Hematopoietic multipotent progenitor cell (in vitro differentiated cells): ENCODE measurements around the gene ABCB11. TPM values are rescaled to one million over a fixed set of nuclear protein-coding genes. Genes with fewer than 3 reads are reported as not detected.
A peak's percentile ranks its signal among the peaks of the same experiment; 100 is the strongest.
"Not testable (repeated sequence)": the region's sequence is repeated elsewhere in the genome, so short reads cannot be mapped to it uniquely, and the experiment has no call there.

Source experiments
- DNase-seq, 3 donors: peaks; one replicate each; pipeline ENCODE4 v3.0.0-alpha.2; 2011 to 2015; ENCODE audit warnings: low read depth in 2 of 3, low spot score in 2 of 3
- total RNA-seq: library from RNA; depleted of rRNA; stranded (reverse); fragments of >200 nt; gene quantifications from one replicate; pipeline ENCODE4 v1.2.3, GENCODE V29; 2012

Gene ABCB11
- total RNA-seq, 1 donor = 0.27 TPM

DNA sequence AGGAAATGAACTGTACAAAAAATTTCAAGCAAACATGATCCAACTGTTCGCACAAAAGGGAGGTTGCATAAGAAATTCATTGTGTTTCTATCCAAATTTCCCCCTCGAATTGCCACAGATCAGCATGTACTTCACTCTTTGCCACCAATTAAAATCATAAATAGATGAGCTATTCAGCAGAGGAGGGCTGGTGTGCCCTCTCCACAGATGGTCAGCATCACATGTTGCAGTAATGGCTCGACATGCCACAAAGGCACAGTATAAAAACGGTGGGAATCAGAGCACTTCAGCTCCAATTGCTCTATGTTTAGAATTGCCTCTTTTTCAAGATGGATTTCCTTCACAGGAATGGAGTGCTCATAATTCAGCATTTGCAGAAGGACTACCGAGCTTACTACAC lies 130.1 kb downstream of the ABCB11 start, which contains the start of gene G6PC2:
TSS of gene G6PC2 (plus strand) at position 289 of the 400 bp plus-strand sequence. CDS start at position 330, 41 bp downstream.
- no peak for DNase-seq

DNA sequence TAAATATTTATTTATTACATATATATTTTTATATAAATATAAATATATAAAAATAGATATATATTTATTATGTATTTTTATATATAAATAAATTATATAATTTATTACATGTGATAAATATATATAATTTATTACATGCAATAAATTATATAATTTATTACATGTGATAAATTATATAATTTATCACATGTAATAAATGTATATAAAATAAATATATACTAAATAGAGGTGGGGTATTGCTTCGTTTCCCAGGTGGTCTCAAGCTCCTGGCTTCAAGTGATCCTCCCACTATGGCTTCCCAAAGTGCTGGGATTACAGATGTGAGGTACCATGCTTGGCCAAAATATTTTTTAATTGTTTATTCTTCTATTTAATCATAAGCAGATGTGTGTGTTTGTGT lies 133.7 kb downstream of the ABCB11 start:
- no peak for DNase-seq

DNA sequence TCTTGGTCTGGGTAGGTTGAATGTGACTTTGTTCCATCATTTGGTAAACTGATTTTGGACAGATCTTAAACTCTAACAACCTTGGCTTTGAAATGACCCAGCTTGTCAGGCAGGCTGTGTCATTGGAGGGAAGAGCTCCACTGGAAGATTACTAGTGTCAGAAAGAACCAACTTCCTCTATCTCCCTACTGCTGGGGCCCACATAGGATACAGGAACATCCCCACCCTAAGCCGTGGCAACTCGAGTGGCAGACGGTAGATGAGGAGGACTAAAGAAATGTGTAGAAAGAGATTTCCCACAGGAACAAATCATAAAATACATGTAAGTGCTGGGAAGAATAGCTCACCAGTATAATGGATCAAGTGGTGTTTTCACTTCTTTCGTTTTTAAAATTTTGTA lies 134.3 kb downstream of the ABCB11 start:
- DNase-seq = no peak

DNA sequence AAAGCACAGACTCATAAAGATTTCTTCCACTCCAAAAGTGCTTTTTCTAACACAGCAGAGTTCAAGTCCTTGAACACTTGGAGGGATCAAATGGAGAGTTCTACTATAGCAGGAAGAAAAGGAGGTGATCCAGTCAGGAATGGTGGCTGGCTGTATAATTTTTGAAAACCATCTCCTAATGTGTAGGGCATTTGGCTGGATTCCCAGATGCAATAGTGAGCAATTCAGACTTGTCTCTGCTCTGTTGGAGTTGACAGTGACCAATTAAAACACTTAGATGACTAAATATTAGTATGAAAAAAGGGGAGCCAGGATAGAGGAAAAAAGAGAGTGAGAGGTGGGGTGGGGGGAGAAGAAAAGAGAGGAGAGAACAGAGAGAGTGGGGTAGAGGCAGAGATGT lies 135.4 kb downstream of the ABCB11 start:
- DNase-seq = no peak

DNA sequence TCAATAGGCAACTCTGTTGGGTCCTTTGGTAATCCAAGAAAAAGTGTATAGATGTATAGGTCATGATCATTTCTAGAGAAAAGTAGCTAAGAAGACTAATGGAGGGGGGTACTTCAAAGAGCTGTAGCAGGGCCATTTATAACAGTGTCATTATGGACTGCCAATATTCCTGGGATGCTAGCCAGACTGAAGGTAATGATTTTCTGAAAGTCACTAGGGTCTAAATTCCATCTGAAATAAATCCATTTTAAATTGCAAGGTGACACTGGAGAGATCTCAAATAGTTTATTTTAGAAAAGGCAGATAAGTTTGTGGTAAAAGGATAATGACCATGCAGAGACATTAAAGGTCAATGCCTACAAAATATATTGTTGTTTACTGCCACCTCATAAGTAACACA lies 136.4 kb downstream of the ABCB11 start:
- no peak for DNase-seq

DNA sequence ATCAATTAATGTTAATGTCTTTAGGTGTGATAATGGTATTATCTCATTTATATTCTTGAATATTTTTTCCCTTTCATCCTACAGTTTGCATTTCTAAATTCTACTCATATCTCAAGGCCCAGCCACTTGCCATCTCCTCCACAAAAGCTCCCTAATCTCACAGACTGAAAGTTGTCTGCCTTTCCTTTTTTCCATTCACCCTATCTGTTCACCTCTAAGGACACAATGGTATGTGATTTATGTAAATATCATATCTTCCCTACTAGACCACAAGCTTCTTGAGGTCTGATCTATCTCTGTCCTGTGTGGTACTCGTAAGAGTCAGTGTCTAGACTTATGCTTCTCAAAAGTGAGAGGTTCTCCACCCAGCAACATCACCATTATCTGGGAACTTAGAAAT lies 137.0 kb downstream of the ABCB11 start:
- DNase-seq = no peak

DNA sequence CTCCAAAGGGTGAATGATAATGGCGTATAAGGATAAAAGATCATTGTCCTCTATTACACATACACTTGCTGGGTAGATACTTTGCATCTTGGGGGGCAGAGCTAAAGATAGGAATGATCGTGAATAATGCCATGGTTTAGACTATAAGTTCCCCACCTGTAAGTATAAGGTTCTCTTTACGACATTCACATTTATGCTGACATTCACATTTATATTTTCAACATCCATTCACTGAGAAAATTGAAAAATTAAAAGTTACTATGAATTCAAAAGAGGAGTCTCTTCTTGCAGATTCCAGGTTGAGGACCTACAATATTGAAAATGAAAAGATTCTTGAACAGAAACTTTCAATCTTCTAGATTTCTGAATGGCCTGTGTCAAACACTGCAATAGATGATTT lies 138.8 kb downstream of the ABCB11 start:
- DNase-seq = no peak

DNA sequence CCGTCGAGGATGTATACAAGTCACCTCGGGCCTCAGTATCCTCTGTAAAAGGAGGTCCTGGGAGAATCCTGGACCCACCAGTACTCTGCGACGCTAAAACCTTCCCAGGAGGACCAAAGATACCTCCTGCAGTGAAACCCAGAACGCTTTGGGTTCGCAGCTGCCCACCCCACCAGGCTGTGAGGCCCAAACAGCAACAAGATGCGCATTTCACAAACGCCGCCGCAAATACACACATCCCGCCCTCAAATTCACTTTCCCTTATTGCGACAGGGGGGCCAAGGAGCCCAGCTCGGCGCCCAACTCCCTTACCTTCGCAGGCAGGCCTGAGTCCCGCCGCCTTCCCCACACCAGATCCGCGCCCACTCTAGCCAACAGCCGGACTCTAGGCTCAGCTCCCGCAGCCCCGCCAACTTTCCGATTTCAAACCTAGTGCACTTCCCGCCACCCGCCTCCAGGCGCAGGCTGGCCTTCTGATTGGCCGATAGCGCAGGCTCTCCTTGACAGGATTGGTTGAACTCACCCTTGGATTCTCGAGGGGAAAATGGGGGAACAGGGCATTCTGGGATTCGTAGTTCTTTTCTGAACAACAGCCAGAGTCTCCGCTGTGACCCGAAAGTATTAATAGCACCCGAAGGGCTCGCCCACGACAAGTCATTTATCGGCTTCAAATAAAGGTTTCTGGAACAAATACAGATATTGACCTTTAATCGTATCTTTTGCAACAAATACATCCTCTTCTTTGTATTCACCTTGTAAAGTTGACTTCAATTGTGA lies 140.9 kb downstream of the ABCB11 start, which contains the start of gene SPC25:
TSS of gene SPC25 (minus strand) at position 425 of the 777 bp plus-strand sequence. CDS start 911 bp downstream, outside the sequence.
- peak; percentile 50 to 96 (median 88) for DNase-seq

DNA sequence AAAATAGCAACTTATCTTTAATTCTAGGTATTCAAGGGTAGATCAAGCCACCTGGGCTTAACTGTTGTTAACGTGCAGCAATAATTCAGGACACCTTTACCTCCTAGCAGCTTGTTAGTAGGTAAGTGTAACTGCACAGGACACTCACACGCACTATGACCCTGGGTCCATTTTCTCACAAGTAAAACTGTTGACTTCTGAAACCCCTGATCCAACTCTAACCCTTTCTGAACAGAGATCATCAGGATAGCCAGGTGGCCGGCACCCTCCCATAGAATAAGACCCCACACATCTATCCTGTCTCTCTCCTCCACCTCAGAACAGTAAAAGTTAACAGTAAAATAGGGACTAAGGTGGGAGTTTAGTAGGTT lies 141.5 kb downstream of the ABCB11 start:
- no peak for DNase-seq

DNA sequence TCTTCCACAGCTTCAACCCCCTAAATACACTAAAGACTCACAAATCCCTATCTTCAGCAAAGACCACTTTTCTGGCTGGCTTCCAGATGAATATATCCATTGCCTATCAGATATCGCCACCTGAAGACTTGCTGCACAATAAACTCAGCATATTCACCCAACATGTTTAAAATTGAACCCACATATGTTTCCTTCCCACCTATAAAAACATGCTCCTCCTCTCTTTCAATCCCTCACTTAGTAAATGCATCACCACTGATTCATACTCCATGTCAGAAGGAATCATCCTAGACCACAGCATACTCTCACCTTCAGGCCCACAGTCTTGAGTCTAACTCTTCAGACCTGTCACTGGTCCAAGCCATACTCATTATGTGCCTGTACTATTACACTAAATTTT lies 146.1 kb downstream of the ABCB11 start:
- no peak for DNase-seq

DNA sequence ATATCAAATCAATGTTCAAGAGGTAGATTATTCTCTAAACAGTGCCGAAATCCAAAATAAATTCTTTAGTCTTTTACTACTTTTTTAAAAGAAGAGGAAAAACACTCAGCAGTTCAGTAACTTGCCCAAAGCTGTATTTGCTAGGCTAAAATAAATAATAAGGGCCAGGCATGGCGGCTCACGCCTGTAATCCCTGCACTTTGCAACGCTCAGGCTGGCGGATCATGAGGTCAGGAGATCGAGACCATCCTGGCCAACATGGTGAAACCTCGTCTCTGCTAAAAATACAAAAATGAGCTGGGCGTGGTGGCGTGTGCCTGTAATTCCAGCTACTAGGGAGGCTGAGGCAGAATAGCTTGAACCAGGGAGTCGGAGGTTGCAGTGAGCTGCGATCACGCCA lies 149.0 kb downstream of the ABCB11 start:
- DNase-seq = not testable (repeated sequence)

DNA sequence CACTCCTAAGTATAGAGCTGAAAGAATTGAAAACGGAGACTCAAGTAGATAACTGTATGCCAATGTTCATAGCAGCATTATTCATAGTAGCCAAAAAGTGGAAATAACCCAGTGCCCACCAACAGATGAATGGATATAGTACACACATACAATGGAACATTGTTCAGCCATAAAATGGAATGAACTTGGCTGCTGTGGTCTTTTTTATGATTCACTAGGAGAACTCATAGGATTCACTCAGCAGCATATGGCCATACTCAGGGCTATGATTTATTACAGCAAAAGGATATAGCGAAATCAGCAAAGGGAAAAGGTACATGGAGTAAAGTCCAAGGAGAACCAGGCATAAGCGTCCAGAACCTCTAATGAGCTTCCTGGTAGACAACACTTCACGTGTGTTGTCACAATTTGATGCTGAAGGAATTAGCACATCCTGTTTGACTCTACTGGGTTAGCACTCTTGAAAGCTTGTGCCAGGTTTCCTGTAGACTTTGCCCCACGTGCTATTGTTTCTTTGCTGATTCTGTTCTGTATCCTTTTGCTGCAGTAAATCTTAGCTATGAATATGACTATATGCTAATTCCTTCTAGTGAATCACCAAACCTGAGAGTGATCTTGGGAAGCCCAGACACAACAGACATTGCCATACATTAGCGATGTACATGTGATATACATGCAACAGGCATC lies 156.6 kb downstream of the ABCB11 start:
- no peak for DNase-seq

DNA sequence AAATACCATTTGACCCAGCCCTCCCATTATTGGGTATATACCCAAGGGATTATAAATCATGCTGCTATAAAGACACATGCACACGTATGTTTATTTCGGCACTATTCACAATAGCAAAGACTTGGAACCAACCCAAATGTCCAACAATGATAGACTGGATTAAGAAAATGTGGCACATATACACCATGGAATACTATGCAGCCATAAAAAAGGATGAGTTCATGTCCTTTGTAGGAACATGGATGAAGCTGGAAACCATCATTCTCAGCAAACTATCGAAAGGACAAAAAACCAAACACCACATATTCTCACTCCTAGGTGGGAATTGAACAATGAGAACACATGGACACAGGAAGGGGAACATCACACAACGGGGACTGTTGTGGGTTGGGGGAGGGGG lies 160.3 kb downstream of the ABCB11 start:
- DNase-seq = not testable (repeated sequence)

Other genes with a start within 250 kb of the ABCB11 start
- gene NOSTRIN, start 228.7 kb downstream of the ABCB11 start, total RNA-seq = 0.27 TPM
- 0.27 TPM for gene SPC25, start 140.9 kb downstream of the ABCB11 start, total RNA-seq
- under 0.01 TPM for gene G6PC2, start 130.0 kb downstream of the ABCB11 start, total RNA-seq
- gene DHRS9, start 38.2 kb upstream of the ABCB11 start, total RNA-seq = 1.9 TPM